Esophagus squamous epithelium (tissue), 5 donors: ENCODE measurements around the gene UBR4. TPM values are rescaled to one million over a fixed set of nuclear protein-coding genes. Genes with fewer than 3 reads are reported as not detected.

ENCODE experiments used
- DNase-seq: peaks from one replicate; lab custom pipeline; 2025; lab: John Stamatoyannopoulos, UW
- H3K27ac ChIP-seq, 4 donors: fragments of 200-600 bp; sonication (generic); one replicate each; pipeline ENCODE4 v1.5.1; 2016 to 2019; ENCODE audit warnings: mild to moderate bottlenecking in 1 of 4
- H3K27me3 ChIP-seq, 4 donors: fragments of 200-600 bp; sonication (generic); 1 replicate in 3 of 4; 2 replicates in 1 of 4; pipeline versions ENCODE4 v1.5.1 to v1.6.0; 2017 to 2021; ENCODE audit warnings: antibody characterized with exemption in 1 of 4
- H3K36me3 ChIP-seq, 3 donors: fragments of 200-600 bp; sonication (generic); one replicate each; pipeline ENCODE4 v1.5.1; 2016 to 2019
- H3K4me1 ChIP-seq, 3 donors: fragments of 200-600 bp; sonication (generic); one replicate each; pipeline ENCODE4 v1.5.1; 2017 to 2019
- H3K4me3 ChIP-seq, 4 donors: fragments of 200-600 bp; sonication (generic); 1 replicate in 3 of 4; 2 replicates in 1 of 4; pipeline ENCODE4 v1.5.1; 2016 to 2019; ENCODE audit warnings: mild to moderate bottlenecking in 2 of 4, moderate library complexity in 1 of 4
- H3K9me3 ChIP-seq, 3 donors: fragments of 200-600 bp; sonication (generic); one replicate each; pipeline ENCODE4 v1.5.1; 2016 to 2019
- POLR2A ChIP-seq, 4 donors: fragments of 450-650 bp; IDR thresholded peaks; one replicate each; pipeline ENCODE4 v1.6.1; 2017; ENCODE audit warnings: antibody characterized with exemption in 4 of 4, mild to moderate bottlenecking in 4 of 4, moderate library complexity in 3 of 4
- WGBS, 2 donors: methylation state at CpG; one replicate each; pipeline ENCODE4 v1.1.5; 2018; 5-methylcytosine and 5-hydroxymethylcytosine counted together
- intact Hi-C: fragments of 100-400 bp; cut with DNase I; formaldehyde crosslinking; loops from one replicate; pipeline ENCODE4 v1.15.0; 2022
- total RNA-seq, 4 donors: library from RNA; depleted of rRNA; stranded (reverse); fragments of >200 nt; gene quantifications; one replicate each; pipeline ENCODE4 v1.1.0, GENCODE V29; 2016
- TF ChIP-seq, protein P1 (sequence below), 6 experiments: fragments of 450-650 bp in 4 of 6; fragments of 200-600 bp in 2 of 6; sonication (generic) in 2 of 6; IDR thresholded peaks; one replicate each; pipeline ENCODE4 v1.5.1; 2016 to 2019; ENCODE audit warnings: antibody characterized with exemption in 6 of 6, mild to moderate bottlenecking in 4 of 6, moderate library complexity in 4 of 6
- donor health status: DM: yes; HTN: yes; CAD: no.

The UBR4 gene
- total RNA-seq, 4 donors from 2014 or later: 52.4 to 121 (median 88.3) TPM

DNA sequence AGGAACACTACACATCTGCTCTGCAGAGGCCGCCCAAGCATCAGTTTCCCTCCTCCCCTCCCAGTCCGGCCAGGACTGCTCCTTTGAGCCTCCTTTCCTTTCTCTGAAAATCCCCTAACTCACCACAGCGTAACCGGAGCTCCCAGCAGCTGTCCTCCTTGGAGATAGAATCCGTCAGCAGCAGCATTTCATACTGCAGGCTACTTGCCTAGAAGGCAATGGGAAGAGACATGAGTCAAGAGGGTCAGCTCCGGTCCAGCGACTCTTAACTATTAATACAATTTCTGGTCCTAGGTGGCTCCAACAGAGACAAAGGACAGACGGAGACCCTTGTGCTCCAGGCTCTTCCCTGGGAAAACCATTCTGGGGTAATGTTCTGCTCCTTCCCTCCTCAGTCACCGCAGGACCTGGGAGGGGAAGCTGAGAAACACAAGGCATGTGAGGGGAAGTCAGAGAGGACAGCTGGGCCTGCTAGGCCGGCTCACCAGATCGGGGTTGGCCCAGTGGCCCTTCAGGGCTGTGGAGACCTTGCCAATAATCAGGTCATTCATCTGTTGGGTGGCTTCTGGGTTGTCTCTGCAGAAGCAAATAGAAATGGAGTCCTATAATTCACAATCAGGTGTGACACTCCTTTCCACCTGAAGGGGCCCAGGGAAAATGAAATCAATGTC, 99.7 kb downstream of the UBR4 start:
- H3K4me1 ChIP-seq: no peaks in the 10 kb centered on the region
- TF ChIP-seq, protein P1, sequence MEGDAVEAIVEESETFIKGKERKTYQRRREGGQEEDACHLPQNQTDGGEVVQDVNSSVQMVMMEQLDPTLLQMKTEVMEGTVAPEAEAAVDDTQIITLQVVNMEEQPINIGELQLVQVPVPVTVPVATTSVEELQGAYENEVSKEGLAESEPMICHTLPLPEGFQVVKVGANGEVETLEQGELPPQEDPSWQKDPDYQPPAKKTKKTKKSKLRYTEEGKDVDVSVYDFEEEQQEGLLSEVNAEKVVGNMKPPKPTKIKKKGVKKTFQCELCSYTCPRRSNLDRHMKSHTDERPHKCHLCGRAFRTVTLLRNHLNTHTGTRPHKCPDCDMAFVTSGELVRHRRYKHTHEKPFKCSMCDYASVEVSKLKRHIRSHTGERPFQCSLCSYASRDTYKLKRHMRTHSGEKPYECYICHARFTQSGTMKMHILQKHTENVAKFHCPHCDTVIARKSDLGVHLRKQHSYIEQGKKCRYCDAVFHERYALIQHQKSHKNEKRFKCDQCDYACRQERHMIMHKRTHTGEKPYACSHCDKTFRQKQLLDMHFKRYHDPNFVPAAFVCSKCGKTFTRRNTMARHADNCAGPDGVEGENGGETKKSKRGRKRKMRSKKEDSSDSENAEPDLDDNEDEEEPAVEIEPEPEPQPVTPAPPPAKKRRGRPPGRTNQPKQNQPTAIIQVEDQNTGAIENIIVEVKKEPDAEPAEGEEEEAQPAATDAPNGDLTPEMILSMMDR (IDR thresholded peaks at IDR 0.05): no peak
- TF ChIP-seq POLR2A (IDR thresholded peaks at IDR 0.05): no peak
- H3K27me3 ChIP-seq: no peaks in the 10 kb centered on the region
- no peak for DNase-seq
- H3K36me3 ChIP-seq: peaks cover 72 to 100% (median 84%) of the 10 kb centered on the region in 3 donors
- intact Hi-C loops: no loop called here
- 85 to 96% methylated on average over 6 to 7 of the region's 11 CpGs for WGBS, 2 donors
- H3K9me3 ChIP-seq: no peaks in the 10 kb centered on the region
- H3K27ac ChIP-seq: no peak overlapping the region
- H3K4me3 ChIP-seq: no peak overlapping the region

GRCh38 chr1:19109545-19109944, 100.5 kb downstream of the UBR4 start:
- Histone ChIP-seq H3K9me3 (no peaks in the 10 kb centered on the region), H3K27me3 (no peaks in the 10 kb centered on the region), H3K4me3 (no peak overlapping the region), H3K27ac (no peak overlapping the region), H3K4me1 (no peaks in the 10 kb centered on the region), H3K36me3 (peaks cover 73 to 100% (median 83%) of the 10 kb centered on the region in 3 donors)
- no peak for DNase-seq
- 84 to 93% methylated on average over 3 of the region's 3 CpGs for WGBS, 2 donors
- TF ChIP-seq, protein P1 (IDR thresholded peaks at IDR 0.05): no peak
- no peak for TF ChIP-seq POLR2A (IDR thresholded peaks at IDR 0.05)
- intact Hi-C loops: no loop called here

GRCh38 chr1:19101244-19101643, 108.8 kb downstream of the UBR4 start:
- Histone ChIP-seq H3K9me3 (no peaks in the 10 kb centered on the region), H3K27ac (no peak overlapping the region), H3K4me1 (peaks cover 0 to under 1% (median 0%) of the 10 kb centered on the region in 3 donors), H3K27me3 (no peaks in the 10 kb centered on the region), H3K4me3 (no peak overlapping the region), H3K36me3 (peaks cover 40 to 100% (median 62%) of the 10 kb centered on the region in 3 donors)
- no peak for TF ChIP-seq POLR2A (IDR thresholded peaks at IDR 0.05)
- TF ChIP-seq, protein P1 (IDR thresholded peaks at IDR 0.05): no peak
- intact Hi-C loops: no loop called here
- DNase-seq: no peak
- WGBS, 2 donors: 90 to 92% methylated on average over 4 to 8 of the region's 8 CpGs

- WGBS, 2 donors: 92 to 94% methylated on average over 5 of the region's 5 CpGs
- no peak for TF ChIP-seq POLR2A (IDR thresholded peaks at IDR 0.05)
- TF ChIP-seq, protein P1 (IDR thresholded peaks at IDR 0.05): no peak
- Histone ChIP-seq H3K27ac (no peak overlapping the region), H3K27me3 (no peaks in the 10 kb centered on the region), H3K9me3 (no peaks in the 10 kb centered on the region), H3K4me3 (no peak overlapping the region), H3K4me1 (peaks cover 0 to 6% (median 0%) of the 10 kb centered on the region in 3 donors), H3K36me3 (peaks cover 36 to 100% (median 57%) of the 10 kb centered on the region in 3 donors)
- intact Hi-C loops: no loop called here
- DNase-seq: no peak
These were observed 110.0 kb downstream of the UBR4 start for GRCh38 chr1:19100028-19100427.

- no peak for TF ChIP-seq POLR2A (IDR thresholded peaks at IDR 0.05)
- TF ChIP-seq, protein P1 (IDR thresholded peaks at IDR 0.05): no peak
- Histone ChIP-seq H3K36me3 (peaks cover 42 to 100% (median 62%) of the 10 kb centered on the region in 3 donors), H3K4me1 (peaks cover 0 to 8% (median 0%) of the 10 kb centered on the region in 3 donors), H3K27ac (no peak overlapping the region), H3K4me3 (no peak overlapping the region), H3K27me3 (no peaks in the 10 kb centered on the region), H3K9me3 (no peaks in the 10 kb centered on the region)
- no peak for DNase-seq
- WGBS, 2 donors: 93 to 94% methylated on average over 5 of the region's 5 CpGs
- intact Hi-C loops: no loop called here
These were observed 113.1 kb downstream of the UBR4 start for GRCh38 chr1:19096990-19097389.
